Right ventricle myocardium inferior (tissue), 1 donor: ENCODE results near the gene MTERF4. TPM values are rescaled to one million over a fixed set of nuclear protein-coding genes. Genes with fewer than 3 reads are reported as not detected.
"Not testable (repeated sequence)": the region's sequence is repeated elsewhere in the genome, so short reads cannot be mapped to it uniquely, and the experiment has no call there.

Experiments used
- ATAC-seq: fragments of 200-7000 bp; cut with Tn5 transposase; one replicate; pipeline ENCODE4 v1.9.1; 2020; ENCODE audit warnings: mild to moderate bottlenecking, moderate library complexity
- DNase-seq: peaks from one replicate; pipeline ENCODE4 v3.0.0; 2021; ENCODE audit errors: missing footprints
- intact Hi-C: fragments of 100-400 bp; cut with DNase I; formaldehyde crosslinking; loops from one replicate; pipeline ENCODE4 v1.11.0; 2022
- total RNA-seq: library from RNA; stranded (reverse); fragmentation: NEBNext Ultra II Directional; extraction: Animal tissue kit (Norgen Biotek cat#: 25700); gene quantifications from one replicate; pipeline ENCODE4 v1.2.1, GENCODE V29; 2021
- donor health status: DM: no; HTN: yes; CAD: no; lungs with severe emphysema.

MTERF4 gene
- total RNA-seq, 1 donor from 2014 or later: 23.0 TPM

GRCh38 chr2:241116606-241117560 is 14.8 kb upstream of the MTERF4 start:
- ATAC-seq (no peak), DNase-seq (no peak)
- intact Hi-C loops: no loop called here

GRCh38 chr2:241115361-241115760 is 13.3 kb upstream of the MTERF4 start:
- no peak for ATAC-seq
- no peak for DNase-seq
- intact Hi-C loops: no loop called here

- DNase-seq: no peak
- intact Hi-C loops: no loop called here
- no peak for ATAC-seq
Measured at GRCh38 chr2:241114836-241115235, 12.7 kb upstream of the MTERF4 start.

GRCh38 chr2:241112592-241112991 is 10.5 kb upstream of the MTERF4 start:
- DNase-seq (no peak), ATAC-seq (no peak)
- intact Hi-C loops: no loop called here

DNA sequence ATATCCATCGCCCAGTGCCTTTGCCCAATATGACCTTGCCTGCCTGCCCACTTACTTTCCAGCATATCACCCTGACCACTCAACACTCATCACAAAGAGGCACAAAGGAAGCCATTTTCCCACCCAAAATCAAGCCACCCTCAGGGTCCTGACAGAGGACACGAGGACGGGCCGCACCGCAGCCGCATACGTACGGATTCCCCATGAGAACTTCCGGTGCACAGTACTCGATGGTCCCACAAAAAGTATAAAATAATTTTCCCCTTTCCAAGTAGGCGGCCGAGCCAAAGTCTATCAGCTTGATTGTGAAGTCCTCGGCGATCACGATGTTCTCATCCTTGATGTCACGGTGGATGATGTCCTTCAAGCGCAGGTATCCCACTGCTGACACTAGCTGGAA is 10.0 kb upstream of the MTERF4 start:
- DNase-seq: no peak
- no peak for ATAC-seq
- intact Hi-C loops: no loop called here

DNA sequence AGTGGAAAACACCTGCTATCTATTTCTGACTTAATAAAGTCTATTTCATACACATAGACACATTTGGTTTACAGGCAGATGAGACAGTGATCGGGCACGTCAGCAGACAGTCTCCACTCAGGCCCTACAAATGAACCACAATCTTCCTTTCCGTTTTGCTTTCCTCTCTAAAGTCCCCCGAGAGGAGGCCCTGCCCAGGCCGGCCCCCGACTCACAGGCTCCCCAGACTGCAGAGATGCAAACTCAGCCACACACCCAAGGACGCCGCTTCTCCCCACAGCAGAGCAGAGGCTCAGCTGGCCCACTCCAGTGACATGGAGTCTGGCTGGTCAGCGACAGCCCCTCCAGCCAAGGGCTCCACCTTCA is 9.3 kb upstream of the MTERF4 start:
- intact Hi-C loops: no loop called here
- no peak for ATAC-seq
- no peak for DNase-seq

DNA sequence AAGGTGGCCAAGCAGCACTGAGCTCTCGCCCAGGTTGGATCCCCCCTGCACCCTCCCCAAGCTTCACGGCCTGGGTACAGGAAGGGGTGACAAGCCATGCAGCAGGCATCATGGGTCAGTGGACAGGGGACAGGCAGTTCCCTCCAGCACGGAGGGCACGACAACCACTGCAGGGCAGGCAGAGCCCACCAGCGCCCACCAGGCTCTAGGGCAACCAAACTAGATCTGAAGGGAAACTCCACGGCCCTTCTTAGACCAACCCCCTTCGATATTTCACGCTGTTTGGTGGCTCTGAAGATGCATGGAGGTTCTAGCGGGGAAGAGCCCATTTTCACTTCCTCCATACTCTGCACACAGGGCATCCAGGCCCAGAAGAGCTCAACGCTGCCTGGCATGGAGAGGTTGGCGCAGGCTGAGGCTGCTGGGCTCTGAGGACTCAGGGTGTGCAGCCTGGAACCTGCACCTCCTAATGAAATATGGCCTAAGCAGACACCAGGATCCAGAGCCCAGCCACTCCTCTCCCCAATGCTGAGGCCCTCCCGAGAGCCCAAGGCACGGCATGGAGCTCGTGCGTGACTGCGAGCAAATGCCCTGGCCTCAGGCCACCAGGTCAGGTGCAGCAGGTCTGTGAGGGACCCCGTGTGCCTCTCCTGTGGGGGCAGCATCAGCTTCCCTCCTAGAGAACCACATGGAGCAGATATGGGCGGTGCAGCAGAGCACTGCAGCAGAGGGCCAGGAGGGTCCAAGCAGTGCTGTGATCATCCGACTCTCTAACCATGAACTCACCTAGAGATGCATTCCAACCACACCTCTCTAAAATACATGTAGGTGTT is 8.7 kb upstream of the MTERF4 start:
- DNase-seq (no peak), ATAC-seq (no peak)
- intact Hi-C loops: no loop called here

GRCh38 chr2:241110089-241110606 is 8.1 kb upstream of the MTERF4 start:
- DNase-seq (no peak), ATAC-seq (peak; percentile 26)
- intact Hi-C loops: no loop called here

- intact Hi-C loops: loop anchor here (10.0 kb wide), 1 partner anchor 505 kb away; no protein-coding TSS in a partner anchor
Measured at GRCh38 chr2:241109210-241110088, 7.4 kb upstream of the MTERF4 start.

GRCh38 chr2:241108271-241109209 is 6.5 kb upstream of the MTERF4 start:
- ATAC-seq (no peak), DNase-seq (no peak)
- intact Hi-C loops: loop anchor here (10.0 kb wide), 1 partner anchor 506 kb away; no protein-coding TSS in a partner anchor

More at GRCh38 chr2:241109210-241110088, 7.4 kb upstream of the MTERF4 start:
- DNase-seq (no peak), ATAC-seq (no peak)

- ATAC-seq (no peak), DNase-seq (no peak)
- intact Hi-C loops: loop anchor here (10.0 kb wide), 1 partner anchor 508 kb away; no protein-coding TSS in a partner anchor
Measured at GRCh38 chr2:241107031-241107783, 5.1 kb upstream of the MTERF4 start.

GRCh38 chr2:241105641-241106040 is 3.6 kb upstream of the MTERF4 start:
- ATAC-seq (no peak), DNase-seq (no peak)
- intact Hi-C loops: loop anchor here (10.0 kb wide), 1 partner anchor 509 kb away; no protein-coding TSS in a partner anchor

DNA sequence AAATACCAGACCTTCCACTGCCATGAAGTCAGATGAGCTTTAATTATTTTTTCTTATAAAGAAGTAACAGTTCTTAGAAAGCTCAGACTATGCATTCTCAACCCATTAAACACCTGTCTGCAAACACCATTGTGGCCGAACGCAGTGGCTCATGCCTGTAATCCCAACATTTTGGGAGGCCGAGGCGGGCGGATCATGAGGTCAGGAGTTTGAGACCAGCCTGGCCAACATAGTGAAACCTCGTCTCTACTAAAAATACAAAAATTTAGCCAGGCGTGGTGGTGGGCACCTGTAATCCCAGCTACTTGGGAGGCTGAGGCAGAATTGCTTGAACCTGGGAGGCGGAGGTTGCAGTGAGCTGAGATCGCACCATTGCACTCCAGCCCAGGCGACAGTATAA is 2.5 kb upstream of the MTERF4 start:
- not testable (repeated sequence) for ATAC-seq, DNase-seq
- intact Hi-C loops: loop anchor here (5.0 to 10.0 kb wide), 2 partner anchors 113 to 510 kb away; no protein-coding TSS in a partner anchor

GRCh38 chr2:241103176-241103595 is 1.1 kb upstream of the MTERF4 start:
- ATAC-seq (no peak), DNase-seq (no peak)
- intact Hi-C loops: loop anchor here (1.0 to 10.0 kb wide), 3 partner anchors 47 to 512 kb away; partner anchors contain the start of gene PPP1R7

GRCh38 chr2:241099246-241099645 is 2.8 kb downstream of the MTERF4 start:
- ATAC-seq (no peak), DNase-seq (no peak)
- intact Hi-C loops: no loop called here

- intact Hi-C loops: no loop called here
- DNase-seq: no peak
- ATAC-seq: no peak
Measured at GRCh38 chr2:241096979-241097378, 5.1 kb downstream of the MTERF4 start.
